Pancreas (tissue), 10 donors: ENCODE data around the gene MGAT5B. TPM values are rescaled to one million over a fixed set of nuclear protein-coding genes. Genes with fewer than 3 reads are reported as not detected.

ENCODE experiments used
- ATAC-seq, 4 donors: fragments of 200-7000 bp; cut with Tn5 transposase; one replicate each; pipeline versions ENCODE4 v1.8.0 to v1.9.1; 2020; ENCODE audit warnings: mild to moderate bottlenecking in 4 of 4, moderate library complexity in 4 of 4
- DNase-seq, 6 donors: peaks; one replicate each; pipeline ENCODE4 v3.0.0-alpha.2; 2020
- FAIRE-seq: peaks from 2 replicates; lab custom pipeline; 2012; peaks lifted over from hg19 to GRCh38; lab: Jason Lieb, UNC
- H3K27ac ChIP-seq, 4 donors: fragments of 200-600 bp; sonication (generic); 1 replicate in 3 of 4; 2 replicates in 1 of 4; pipeline versions ENCODE4 v1.5.0 to v1.8.0; 2020
- H3K27me3 ChIP-seq, 4 donors: fragments of 200-600 bp; one replicate each; pipeline ENCODE4 v1.8.0; 2021
- H3K36me3 ChIP-seq, 3 donors: fragments of 200-600 bp; sonication (generic) in 1 of 3; one replicate each; pipeline versions ENCODE4 v1.5.0 to v1.8.0; 2020 to 2021
- H3K4me1 ChIP-seq, 3 donors: fragments of 200-600 bp; one replicate each; pipeline ENCODE4 v1.8.0; 2021
- H3K4me3 ChIP-seq, 4 donors: fragments of 200-600 bp; sonication (generic) in 2 of 4; one replicate each; pipeline versions ENCODE4 v1.5.0 to v1.8.0; 2020 to 2021
- H3K9me3 ChIP-seq, 4 donors: fragments of 200-600 bp; one replicate each; pipeline ENCODE4 v1.8.0; 2021
- CTCF ChIP-seq, 4 donors: fragments of 200-600 bp; sonication (generic) in 3 of 4; IDR thresholded peaks; one replicate each; pipeline versions ENCODE4 v1.5.0 to v1.8.0; 2021; ENCODE audit warnings: antibody characterized with exemption in 4 of 4
- WGBS, 2 donors: extraction: QIAGEN DNeasy Blood & Tissue Kit; methylation state at CpG; one replicate each; pipeline ENCODE4 v1.1.7; 2013; 5-methylcytosine and 5-hydroxymethylcytosine counted together
- intact Hi-C, 3 donors: fragments of 100-400 bp; cut with DNase I; formaldehyde crosslinking; loops; one replicate each; pipeline versions ENCODE4 v1.11.1 to v1.14.2; 2022
- polyA plus RNA-seq, 2 donors: library from polyadenylated mRNA; stranded (reverse); fragments of 200-250 nt; gene quantifications; one replicate each; pipeline ENCODE4 v1.2.3, GENCODE V29; 2013
- total RNA-seq, 6 donors: library from RNA; stranded (reverse); fragmentation: NEBNext Ultra II Directional in 4 of 6; extraction: Animal tissue kit (Norgen Biotek cat#: 25700) in 4 of 6; gene quantifications; one replicate each; pipeline versions ENCODE4 v1.2.1 to v1.2.4, GENCODE V29; 2021 to 2023
- donor health status: healthy with polysubstance abuse.
- donor health status: DM: no; HTN: no; CAD: no; lungs with moderate emphysema.
- donor health status: DM: no; HTN: no; CAD: no.
- donor health status: control.
- donor health status: control.
- donor health status: Bipolar disorder and iron deficiency.
- donor health status: DM: yes; HTN: yes; CAD: no.
- donor health status: DM: no; HTN: no; CAD: no.
- donor health status: DM: no; HTN: no; CAD: no.
- donor health status: DM: yes; HTN: yes; CAD: no.

MGAT5B gene
- total and polyA plus RNA-seq, 8 donors, result 0.21 to 1.2 (median 0.25) TPM; not detected in 1

DNA sequence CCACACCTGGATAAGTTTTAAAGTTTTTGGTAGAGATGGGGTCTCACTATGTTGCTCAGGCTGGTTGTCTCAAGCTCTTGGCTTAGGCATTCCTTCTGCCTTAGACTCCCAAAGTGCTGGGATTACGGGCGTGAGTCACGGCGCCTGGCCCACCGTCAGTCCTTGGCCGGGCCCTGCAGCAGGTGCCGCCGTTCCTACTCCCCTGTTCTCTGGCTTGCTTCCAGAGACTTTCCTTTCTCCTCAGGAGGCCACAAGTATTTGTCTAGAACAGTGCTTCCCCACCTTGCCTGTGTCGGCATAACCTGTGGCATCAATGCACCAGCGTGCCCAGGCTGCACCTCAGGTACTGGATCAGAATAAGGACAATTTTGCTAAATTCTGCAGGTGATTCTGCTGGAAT is 3.0 kb upstream of the MGAT5B start:
- DNase-seq (no peak), ATAC-seq (no peak), FAIRE-seq (no peak)
- TF ChIP-seq CTCF (IDR thresholded peaks at IDR 0.05), result no peak
- H3K36me3 ChIP-seq, result no peaks in the 10 kb centered on the region
- H3K9me3 ChIP-seq, result no peaks in the 10 kb centered on the region
- peaks cover 0 to 10% (median 2%) of the 10 kb centered on the region in 4 donors for H3K27me3 ChIP-seq
- no peak overlapping the region for H3K27ac ChIP-seq
- intact Hi-C loops, result loop anchor here (5.0 to 10.0 kb wide), 3 partner anchors 190 to 380 kb away; no protein-coding TSS in a partner anchor
- 52 to 57% methylated on average over 10 of the region's 10 CpGs for WGBS, 2 donors
- H3K4me3 ChIP-seq, result no peak overlapping the region
- H3K4me1 ChIP-seq, result no peaks in the 10 kb centered on the region

DNA sequence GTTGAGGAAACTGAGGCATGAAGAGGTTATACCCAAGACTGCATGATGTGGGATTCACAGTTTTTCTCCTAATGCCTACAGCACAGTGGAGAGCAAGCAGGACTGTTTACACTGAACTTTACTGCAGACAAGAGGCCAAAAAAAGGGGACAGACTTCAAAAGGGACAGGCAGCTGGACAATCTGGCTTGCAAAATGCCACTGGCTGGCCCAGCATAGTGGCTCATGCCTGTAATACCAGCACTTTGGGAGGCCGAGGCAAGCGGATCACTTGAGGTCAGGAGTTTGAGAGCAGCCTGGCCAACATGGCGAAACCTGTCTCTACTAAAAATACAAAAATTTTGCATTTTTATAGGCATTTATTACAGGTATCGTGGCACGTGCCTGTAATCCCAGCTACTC is 2.0 kb upstream of the MGAT5B start:
- H3K4me3 ChIP-seq, result no peak overlapping the region
- H3K27ac ChIP-seq, result no peak overlapping the region
- H3K36me3 ChIP-seq, result no peaks in the 10 kb centered on the region
- H3K27me3 ChIP-seq, result peaks cover 0 to 12% (median 2%) of the 10 kb centered on the region in 4 donors
- no peak for TF ChIP-seq CTCF (IDR thresholded peaks at IDR 0.05)
- 65 to 81% methylated on average over 5 of the region's 5 CpGs for WGBS, 2 donors
- intact Hi-C loops, result loop anchor here (5.0 to 10.0 kb wide), 3 partner anchors 189 to 379 kb away; no protein-coding TSS in a partner anchor
- DNase-seq (no peak), FAIRE-seq (no peak), ATAC-seq (no peak)
- H3K9me3 ChIP-seq, result no peaks in the 10 kb centered on the region
- H3K4me1 ChIP-seq, result no peaks in the 10 kb centered on the region

DNA sequence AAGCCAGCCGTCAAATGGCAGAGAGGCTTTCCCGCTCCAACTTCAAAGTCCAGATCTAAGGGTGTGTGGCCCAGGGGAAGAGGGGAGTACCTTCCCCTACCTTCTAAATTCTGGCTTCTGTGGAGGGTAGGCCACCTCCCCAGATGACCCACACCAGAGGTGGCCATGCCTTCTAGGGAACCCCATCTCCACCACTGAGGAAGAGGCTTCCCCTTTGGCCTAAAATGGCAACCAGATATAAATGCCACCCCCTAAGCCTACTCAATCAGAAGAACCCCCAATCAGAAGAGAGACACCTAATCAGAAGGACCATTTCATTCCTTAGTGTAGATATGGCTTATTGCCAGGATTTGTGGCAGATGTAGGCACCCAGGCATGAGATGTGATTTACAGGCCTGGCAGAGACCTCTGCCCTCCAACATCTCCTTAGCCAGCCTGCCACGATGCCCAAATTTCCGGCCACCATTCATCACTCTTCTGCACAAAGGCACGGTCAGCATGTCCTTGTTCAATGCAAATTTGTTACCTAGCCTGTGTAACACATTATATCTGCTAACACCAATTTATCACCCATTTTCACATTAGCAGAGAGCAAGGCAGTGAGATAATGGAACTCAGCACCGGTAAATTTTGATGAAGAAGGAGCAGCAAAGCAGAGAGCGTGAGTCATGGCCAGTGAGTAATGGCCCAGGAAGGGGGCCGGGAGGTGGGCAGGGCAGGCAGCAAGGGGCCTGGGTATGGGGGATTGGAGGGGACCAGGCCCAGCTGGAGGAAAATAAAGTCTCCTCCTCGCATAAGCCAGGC is 1.2 kb upstream of the MGAT5B start:
- Histone ChIP-seq H3K27me3 (peaks cover 0 to 12% (median 2%) of the 10 kb centered on the region in 4 donors), H3K9me3 (no peaks in the 10 kb centered on the region), H3K36me3 (no peaks in the 10 kb centered on the region), H3K27ac (no peak overlapping the region), H3K4me3 (no peak overlapping the region), H3K4me1 (no peaks in the 10 kb centered on the region)
- no peak for FAIRE-seq
- TF ChIP-seq CTCF (IDR thresholded peaks at IDR 0.05), result no peak
- intact Hi-C loops, result loop anchor here (5.0 to 10.0 kb wide), 3 partner anchors 188 to 378 kb away; no protein-coding TSS in a partner anchor
- ATAC-seq, result no peak
- 55 to 61% methylated on average over 9 of the region's 9 CpGs for WGBS, 2 donors
- DNase-seq, result no peak

GRCh38 chr17:76867578-76868175 is 527 bp upstream of the MGAT5B start:
- Histone ChIP-seq H3K27me3 (peaks cover 0 to 12% (median 2%) of the 10 kb centered on the region in 4 donors), H3K27ac (no peak overlapping the region), H3K9me3 (no peaks in the 10 kb centered on the region), H3K36me3 (no peaks in the 10 kb centered on the region), H3K4me1 (no peaks in the 10 kb centered on the region), H3K4me3 (peak overlapping the region in 1 of 4 donors; percentile 31)
- 13 to 15% methylated on average over 20 of the region's 20 CpGs for WGBS, 2 donors
- peak in 2 of 4 donors; percentile 14 for ATAC-seq
- no peak for FAIRE-seq
- no peak for DNase-seq
- no peak for TF ChIP-seq CTCF (IDR thresholded peaks at IDR 0.05)
- intact Hi-C loops, result loop anchor here (5.0 to 10.0 kb wide), 3 partner anchors 187 to 377 kb away; no protein-coding TSS in a partner anchor
